Neural cell (in vitro differentiated cells): ENCODE measurements around the gene RPUSD2. TPM values are rescaled to one million over a fixed set of nuclear protein-coding genes. Genes with fewer than 3 reads are reported as not detected.

Experiments used
- polyA plus RNA-seq: library from polyadenylated mRNA; depleted of rRNA; stranded (reverse); fragments of >200 nt; gene quantifications from 2 replicates; pipeline ENCODE4 v1.2.3, GENCODE V29; 2014
- small RNA-seq, 3 experiments: library from RNA; depleted of rRNA; stranded (forward); fragments of <200 nt; gene quantifications; one replicate each; pipeline ENCODE3, GENCODE V24; 2012

The RPUSD2 gene
- polyA plus RNA-seq, 1 donor from 2014 or later: 13.2 TPM

Small RNA genes within 50 kb of the gene (small RNA-seq; reads per million reads assigned to genes)
- gene RF00017: 0 reads per million in 3 experiments
- 0 reads per million in 3 experiments for gene RN7SL376P
- 0 reads per million in 3 experiments for gene RNU6-516P

Other genes with a start within 250 kb of the RPUSD2 start
- gene INAFM2, start 245.6 kb upstream of the RPUSD2 start, polyA plus RNA-seq: 14.8 and 15.7 TPM in 2 replicates
- not detected in 2 replicates for gene CCDC9B, start 228.4 kb upstream of the RPUSD2 start, polyA plus RNA-seq
- gene PHGR1, start 218.3 kb upstream of the RPUSD2 start, polyA plus RNA-seq: not detected in 2 replicates
- 5.0 and 26.0 TPM in 2 replicates for gene DISP2, start 211.1 kb upstream of the RPUSD2 start, polyA plus RNA-seq
- 34.6 and 38.3 TPM in 2 replicates for gene KNSTRN, start 186.6 kb upstream of the RPUSD2 start, polyA plus RNA-seq
- 28.6 and 36.1 TPM in 2 replicates for gene IVD, start 163.5 kb upstream of the RPUSD2 start, polyA plus RNA-seq
- 22.8 and 24.3 TPM in 2 replicates for gene BAHD1, start 128.3 kb upstream of the RPUSD2 start, polyA plus RNA-seq
- gene CHST14, start 98.3 kb upstream of the RPUSD2 start, polyA plus RNA-seq: 0.56 and 0.71 TPM in 2 replicates
- gene CCDC32, start 4.3 kb upstream of the RPUSD2 start, polyA plus RNA-seq: 28.4 and 34.2 TPM in 2 replicates
- gene KNL1, start 24.9 kb downstream of the RPUSD2 start, polyA plus RNA-seq: 0.38 and 2.4 TPM in 2 replicates
- 0.22 TPM in 1 of 2 replicates, not detected in the other for gene RAD51, start 125.9 kb downstream of the RPUSD2 start, polyA plus RNA-seq
- gene RMDN3, start 186.0 kb downstream of the RPUSD2 start, polyA plus RNA-seq: 24.7 and 25.3 TPM in 2 replicates
- 7.2 and 17.3 TPM in 2 replicates for gene GCHFR, start 194.8 kb downstream of the RPUSD2 start, polyA plus RNA-seq
- not detected in 2 replicates for gene C15orf62, start 200.7 kb downstream of the RPUSD2 start, polyA plus RNA-seq
- 48.2 and 63.7 TPM in 2 replicates for gene ZFYVE19, start 237.8 kb downstream of the RPUSD2 start, polyA plus RNA-seq
- gene DNAJC17, start 238.2 kb downstream of the RPUSD2 start, polyA plus RNA-seq: 68.5 and 79.6 TPM in 2 replicates